ENCODE measurements around the gene CAMK4. TPM values are rescaled to one million over a fixed set of nuclear protein-coding genes. Genes with fewer than 3 reads are reported as not detected.

CAMK4 gene
- total and polyA plus RNA-seq, 2 donors (not counting 3 experiments of a cell fraction or from before 2014, with no cell fraction given): 2.2 to 5.4 TPM

- POLR2A ChIA-PET: no interaction called here
- Histone ChIP-seq H3K36me3 (ENCODE audit: control insufficient read depth in 2 of 2, extremely low read depth in 1 of 2, insufficient read depth in 2 of 2, low read length in 2 of 2) (no peaks in the 10 kb centered on the region), H2AFZ (ENCODE audit: low read depth, low read length) (no peak overlapping the region), H3K27ac (ENCODE audit: insufficient read depth, low read depth, low read length) (no peak overlapping the region), H3K4me2 (ENCODE audit: insufficient read depth, low read length) (no peak overlapping the region), H3K27me3 (ENCODE audit: control insufficient read depth in 2 of 2, insufficient read depth in 2 of 2, low read length in 2 of 2) (no peaks in the 10 kb centered on the region), H3K79me2 (ENCODE audit: control insufficient read depth, insufficient read depth, low read length) (no peaks in the 10 kb centered on the region), H3K9ac (replicated peaks; ENCODE audit: extremely low read depth, insufficient read depth, low read length) (no peak overlapping the region), H3K9me1 (replicated peaks; ENCODE audit: control insufficient read depth, extremely low read depth, insufficient read depth, low read length) (no peaks in the 10 kb centered on the region), H4K20me1 (replicated peaks; ENCODE audit: control insufficient read depth, extremely low read depth, insufficient read depth, low read length) (no peaks in the 10 kb centered on the region), H3K9me3 (replicated peaks; ENCODE audit: control insufficient read depth, insufficient read depth, low read length) (no peaks in the 10 kb centered on the region), H3K4me1 (ENCODE audit: control insufficient read depth, extremely low read depth, insufficient read depth, low read length) (no peaks in the 10 kb centered on the region), H3K4me3 (replicated peaks in 1 of 3; ENCODE audit: insufficient read depth in 1 of 3, low read depth in 1 of 3, low read length in 3 of 3) (no peak overlapping the region)
- CTCF ChIA-PET: no interaction called here
- no TSS peak for BruUV-seq (replicated peaks)
- DNase-seq (ENCODE audit: low read depth, low spot score) (no peak), FAIRE-seq (no peak)
- dilution Hi-C loops (cut with MboI; ENCODE audit: extremely low pct_ligation_motif_present, low sequenced_read_pairs) (no loop called here), intact Hi-C loops (cut with micrococcal nuclease) (no loop called here)
- TF ChIP-seq GATA2 (IDR thresholded peaks at IDR 0.05; ENCODE audit: insufficient read depth, insufficient read length, low read depth, low read length): no peak
- no peak for TF ChIP-seq JUN (IDR thresholded peaks at IDR 0.05; ENCODE audit: borderline replicate concordance, insufficient read depth, insufficient read length, low read depth)
These were observed 198.8 kb downstream of the CAMK4 start for GRCh38 chr5:111422747-111423720.

- Histone ChIP-seq H3K4me1 (ENCODE audit: control insufficient read depth, extremely low read depth, insufficient read depth, low read length) (no peaks in the 10 kb centered on the region), H4K20me1 (replicated peaks; ENCODE audit: control insufficient read depth, extremely low read depth, insufficient read depth, low read length) (no peaks in the 10 kb centered on the region), H3K9me1 (replicated peaks; ENCODE audit: control insufficient read depth, extremely low read depth, insufficient read depth, low read length) (no peaks in the 10 kb centered on the region), H2AFZ (ENCODE audit: low read depth, low read length) (no peak overlapping the region), H3K27me3 (ENCODE audit: control insufficient read depth in 2 of 2, insufficient read depth in 2 of 2, low read length in 2 of 2) (no peaks in the 10 kb centered on the region), H3K9me3 (replicated peaks; ENCODE audit: control insufficient read depth, insufficient read depth, low read length) (no peaks in the 10 kb centered on the region), H3K4me2 (ENCODE audit: insufficient read depth, low read length) (no peak overlapping the region), H3K79me2 (ENCODE audit: control insufficient read depth, insufficient read depth, low read length) (no peaks in the 10 kb centered on the region), H3K9ac (replicated peaks; ENCODE audit: extremely low read depth, insufficient read depth, low read length) (no peak overlapping the region), H3K27ac (ENCODE audit: insufficient read depth, low read depth, low read length) (no peak overlapping the region), H3K36me3 (ENCODE audit: control insufficient read depth in 2 of 2, extremely low read depth in 1 of 2, insufficient read depth in 2 of 2, low read length in 2 of 2) (no peaks in the 10 kb centered on the region), H3K4me3 (replicated peaks in 1 of 3; ENCODE audit: insufficient read depth in 1 of 3, low read depth in 1 of 3, low read length in 3 of 3) (no peak overlapping the region)
- no peak for DNase-seq (ENCODE audit: low read depth, low spot score)
- intact Hi-C loops (cut with micrococcal nuclease) (no loop called here), dilution Hi-C loops (cut with MboI; ENCODE audit: extremely low pct_ligation_motif_present, low sequenced_read_pairs) (no loop called here)
- no TSS peak for BruUV-seq (replicated peaks)
- FAIRE-seq: no peak
- TF ChIP-seq POLR2AphosphoS5 (IDR thresholded peaks at IDR 0.05; ENCODE audit: insufficient read depth, low read depth, low read length) (no peak), EZH2 (IDR thresholded peaks at IDR 0.05; ENCODE audit: borderline replicate concordance, low read depth, low read length, severe bottlenecking) (no peak), JUN (IDR thresholded peaks at IDR 0.05; ENCODE audit: borderline replicate concordance, insufficient read depth, insufficient read length, low read depth) (no peak), MYC (IDR thresholded peaks at IDR 0.05; ENCODE audit: low read depth, low read length) (no peak), CTCF (IDR thresholded peaks at IDR 0.05; ENCODE audit: extremely low read depth in 1 of 2, insufficient read depth in 1 of 2, low read depth in 1 of 2, low read length in 2 of 2) (no peak)
- CTCF ChIA-PET: interaction anchor here (0.7 to 0.9 kb wide), 2 partner anchors 12 to 106 kb away, joined by 3 to 4 read pairs; no protein-coding TSS in a partner anchor
- POLR2A ChIA-PET: no interaction called here
These were observed 201.0 kb downstream of the CAMK4 start for GRCh38 chr5:111425205-111425604.
